Retinal pigment epithelial cell (primary cell): ENCODE measurements around the gene MRPL37.
A peak's percentile ranks its signal among the peaks of the same experiment; 100 is the strongest.
"Not testable (repeated sequence)": the region's sequence is repeated elsewhere in the genome, so short reads cannot be mapped to it uniquely, and the experiment has no call there.

Experiments used
- DNase-seq: peaks from one replicate; pipeline ENCODE4 v3.0.0-alpha.2; 2010; ENCODE audit warnings: low read depth
- H3K4me3 ChIP-seq: 2 replicates; pipeline ENCODE4 v1.5.1; 2011; ENCODE audit warnings: mild to moderate bottlenecking, low read length, control low read depth, moderate library complexity
- CTCF ChIP-seq: conservative IDR thresholded peaks from 2 replicates; pipeline ENCODE4 v1.5.1; 2011; ENCODE audit warnings: low read depth, low read length, control low read depth, inconsistent platforms

MRPL37 gene

GRCh38 chr1:54225378-54225777 is 25.4 kb downstream of the MRPL37 start:
- H3K4me3 ChIP-seq, result no peak overlapping the region
- DNase-seq, result no peak
- no peak for TF ChIP-seq CTCF

GRCh38 chr1:54225986-54226559 is 26.1 kb downstream of the MRPL37 start:
- H3K4me3 ChIP-seq, result no peak overlapping the region
- DNase-seq, result no peak
- no peak for TF ChIP-seq CTCF

DNA sequence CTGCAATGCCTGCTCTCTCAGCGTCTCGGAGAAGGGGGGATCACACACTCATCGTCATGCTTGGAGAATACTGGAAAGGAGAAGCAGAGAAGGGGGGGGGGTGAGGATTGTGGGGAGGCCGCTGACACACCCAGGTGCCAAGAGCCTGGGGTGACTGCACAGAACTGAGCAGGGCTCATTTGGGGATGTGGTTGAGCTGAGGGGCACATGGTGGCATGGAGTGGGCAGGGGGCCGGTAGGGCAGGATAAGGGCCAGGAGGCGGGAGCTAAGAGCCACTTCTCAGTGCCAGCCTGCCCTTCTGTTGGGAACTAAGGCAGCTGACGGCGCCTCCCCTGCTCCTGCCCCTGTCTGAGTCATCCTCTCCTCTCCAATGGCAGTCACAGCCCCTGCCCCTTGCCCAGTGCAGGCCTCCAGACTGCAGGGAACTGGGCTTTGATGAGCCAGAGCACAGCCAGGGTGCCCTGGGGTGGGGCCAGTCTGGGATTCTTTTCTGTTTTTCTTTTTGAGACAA is 27.2 kb downstream of the MRPL37 start:
- no peak for TF ChIP-seq CTCF
- no peak overlapping the region for H3K4me3 ChIP-seq

GRCh38 chr1:54227891-54228310 is 27.9 kb downstream of the MRPL37 start:
- TF ChIP-seq CTCF, result peak; percentile 20
- no peak overlapping the region for H3K4me3 ChIP-seq
- DNase-seq, result no peak

More for the DNA sequence above, 27.2 kb downstream of the MRPL37 start:
- peak; percentile 78 for DNase-seq

- TF ChIP-seq CTCF, result no peak
- DNase-seq, result no peak
- H3K4me3 ChIP-seq, result no peak overlapping the region
Observed at GRCh38 chr1:54228638-54229079, 28.7 kb downstream of the MRPL37 start.

DNA sequence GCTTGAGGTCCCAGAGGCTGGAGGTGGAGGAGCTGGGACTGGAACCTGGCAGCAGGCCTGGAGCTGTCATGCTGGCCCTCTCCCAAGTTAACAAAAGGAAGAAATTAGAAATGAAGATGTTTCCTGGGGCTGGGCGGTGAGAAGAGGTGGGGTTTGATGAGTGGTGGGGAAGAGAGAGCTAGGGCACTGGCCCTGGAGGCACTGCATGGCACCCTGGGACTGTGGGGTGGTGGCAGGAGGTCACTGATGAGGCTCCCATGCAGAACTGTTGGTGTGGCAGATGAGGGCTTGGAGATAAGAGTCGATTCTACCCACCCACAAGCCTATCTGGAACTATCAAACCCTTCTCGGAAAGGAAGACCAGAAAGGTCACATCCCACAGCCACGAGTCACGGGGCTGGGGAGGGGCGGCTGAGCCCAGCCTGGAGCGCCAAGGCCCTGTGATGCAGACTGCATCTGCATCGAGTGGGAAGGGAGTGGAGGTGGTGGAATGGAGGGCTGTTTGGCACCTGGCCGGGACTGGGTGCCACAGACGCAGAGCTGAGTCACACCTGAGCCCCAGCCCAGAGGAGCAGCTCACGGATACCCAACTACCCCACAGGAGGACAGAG is 29.4 kb downstream of the MRPL37 start:
- no peak for DNase-seq
- no peak for TF ChIP-seq CTCF
- H3K4me3 ChIP-seq, result no peak overlapping the region

GRCh38 chr1:54230507-54231339 is 30.8 kb downstream of the MRPL37 start:
- no peak for DNase-seq
- TF ChIP-seq CTCF, result no peak
- no peak overlapping the region for H3K4me3 ChIP-seq

DNA sequence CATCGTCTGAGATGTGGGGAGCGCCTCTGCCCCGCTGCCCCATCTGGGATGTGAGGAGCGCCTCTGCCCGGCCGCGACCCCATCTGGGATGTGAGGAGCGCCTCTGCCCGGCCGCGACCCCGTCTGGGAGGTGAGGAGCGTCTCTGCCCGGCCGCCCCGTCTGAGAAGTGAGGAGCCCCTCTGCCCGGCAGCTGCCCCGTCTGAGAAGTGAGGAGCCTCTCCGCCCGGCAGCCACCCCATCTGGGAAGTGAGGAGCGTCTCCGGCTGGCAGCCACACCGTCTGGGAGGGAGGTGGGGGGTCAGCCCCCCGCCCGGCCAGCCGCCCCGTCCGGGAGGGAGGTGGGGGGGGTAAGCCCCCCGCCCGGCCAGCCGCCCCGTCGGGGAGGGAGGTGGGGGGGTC is 33.2 kb downstream of the MRPL37 start:
- not testable (repeated sequence) for DNase-seq, H3K4me3 ChIP-seq
